GM19099 (cell line): Measurements from ENCODE around the gene FAM241B.

Source experiments
- POLR2A ChIP-seq: IDR thresholded peaks from 3 replicates; pipeline ENCODE4 v1.6.1; 2011; ENCODE audit warnings: low read depth; ENCODE audit not compliant: insufficient read length; ENCODE audit errors: extremely low read depth

FAM241B gene

GRCh38 chr10:69666756-69667155, 36.7 kb downstream of the FAM241B start:
- no peak for TF ChIP-seq POLR2A

- TF ChIP-seq POLR2A = no peak
Measured at GRCh38 chr10:69668721-69669120, 38.7 kb downstream of the FAM241B start.

DNA sequence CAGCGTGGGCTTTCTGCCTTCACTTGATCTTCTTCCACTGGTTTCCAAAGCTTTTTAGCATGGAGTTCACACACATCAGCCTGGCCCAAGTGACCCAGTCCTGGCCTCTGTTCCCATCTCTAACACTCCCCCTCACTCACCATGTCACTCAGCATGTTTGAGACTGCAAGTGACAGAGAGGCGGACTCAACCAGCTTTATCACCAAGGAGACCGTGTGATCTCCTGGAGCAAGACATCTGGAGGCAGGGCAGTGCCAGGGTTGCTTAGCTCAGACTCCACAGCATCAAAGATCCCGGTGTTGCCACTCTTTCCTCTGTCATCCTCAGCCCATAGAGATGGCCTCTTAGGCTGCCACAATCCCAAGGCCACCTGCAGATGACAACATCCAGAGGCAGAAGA, 39.4 kb downstream of the FAM241B start:
- TF ChIP-seq POLR2A = no peak

GRCh38 chr10:69673521-69673920, 43.5 kb downstream of the FAM241B start:
- no peak for TF ChIP-seq POLR2A

DNA sequence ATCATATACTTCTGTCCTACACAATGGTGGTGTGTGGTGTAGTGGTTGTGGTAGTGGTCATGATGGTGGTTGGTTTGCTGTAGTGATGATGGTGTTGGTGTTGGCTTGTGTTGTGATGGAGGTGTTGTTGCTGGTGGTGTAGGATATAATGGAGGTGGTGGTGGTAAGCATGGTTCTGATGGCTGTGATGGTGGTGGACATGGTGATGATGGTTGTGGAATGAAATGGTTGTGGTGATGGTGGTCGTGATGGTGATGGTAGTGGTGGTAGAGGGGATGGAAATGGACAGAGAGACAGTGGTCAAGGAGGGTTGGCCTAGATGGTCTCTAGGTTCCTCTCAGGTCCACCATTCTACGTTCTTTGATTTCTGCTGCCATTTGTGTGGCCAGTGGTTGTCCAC, 44.7 kb downstream of the FAM241B start:
- TF ChIP-seq POLR2A = no peak

DNA sequence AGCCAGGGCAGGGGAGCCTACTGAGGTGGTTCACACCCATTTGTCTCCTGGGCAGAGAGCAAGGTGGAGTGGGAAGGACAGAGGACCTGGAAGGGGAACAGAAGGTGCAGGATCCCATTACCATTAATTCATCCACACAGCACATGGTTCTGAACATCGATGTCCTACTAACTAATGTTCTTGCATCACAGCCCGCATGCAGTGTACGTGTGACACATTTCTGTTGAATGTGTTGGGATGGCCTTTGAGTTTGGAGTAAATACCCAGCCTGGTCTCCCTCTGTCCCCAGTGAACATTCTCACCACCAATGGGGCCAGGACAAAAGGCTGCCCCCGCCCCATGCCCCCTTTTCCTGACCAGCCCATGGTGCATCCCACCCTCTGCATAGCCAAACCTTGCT, 46.3 kb downstream of the FAM241B start:
- TF ChIP-seq POLR2A = no peak

- no peak for TF ChIP-seq POLR2A
Measured at GRCh38 chr10:69677985-69678654, 48.1 kb downstream of the FAM241B start.

DNA sequence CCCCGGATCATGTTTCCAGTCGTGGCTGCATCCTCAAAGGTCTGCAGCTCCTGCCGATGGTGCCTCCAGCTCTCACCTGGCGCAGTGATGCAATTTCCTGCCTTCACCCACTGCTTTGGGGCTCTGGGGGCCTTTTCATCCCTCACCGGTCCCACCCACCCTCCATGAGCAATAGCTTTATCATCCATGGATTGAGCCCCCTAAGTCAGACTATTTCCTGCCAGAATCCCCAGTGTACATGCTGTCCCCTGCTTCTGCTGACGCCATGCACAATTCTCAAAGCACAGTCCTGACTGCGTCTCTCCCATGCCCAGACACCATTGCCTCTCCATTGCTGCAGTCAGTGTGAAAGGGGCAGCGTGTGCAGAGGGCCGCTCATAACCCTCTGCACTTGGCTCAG, 49.7 kb downstream of the FAM241B start:
- no peak for TF ChIP-seq POLR2A

DNA sequence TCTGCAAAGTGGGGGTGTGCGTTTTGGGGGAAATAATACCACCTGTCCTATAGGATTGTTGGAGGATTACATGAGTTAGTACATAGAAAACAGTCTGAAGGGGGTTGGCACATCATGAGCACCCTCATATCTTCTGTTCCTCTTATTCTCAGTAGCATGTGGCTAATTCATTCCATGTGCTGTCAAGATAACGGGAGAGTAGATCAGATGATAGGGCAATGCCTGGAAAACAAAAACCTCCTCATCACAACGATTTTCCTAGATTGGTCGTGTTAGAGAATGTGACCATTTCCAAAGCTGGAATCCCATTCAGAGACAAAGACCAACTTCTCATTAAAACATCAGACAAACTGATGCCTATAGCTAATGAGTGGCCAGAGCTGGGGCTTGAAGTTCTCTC, 50.6 kb downstream of the FAM241B start:
- TF ChIP-seq POLR2A = no peak

GRCh38 chr10:69681436-69681835, 51.4 kb downstream of the FAM241B start:
- TF ChIP-seq POLR2A = no peak

DNA sequence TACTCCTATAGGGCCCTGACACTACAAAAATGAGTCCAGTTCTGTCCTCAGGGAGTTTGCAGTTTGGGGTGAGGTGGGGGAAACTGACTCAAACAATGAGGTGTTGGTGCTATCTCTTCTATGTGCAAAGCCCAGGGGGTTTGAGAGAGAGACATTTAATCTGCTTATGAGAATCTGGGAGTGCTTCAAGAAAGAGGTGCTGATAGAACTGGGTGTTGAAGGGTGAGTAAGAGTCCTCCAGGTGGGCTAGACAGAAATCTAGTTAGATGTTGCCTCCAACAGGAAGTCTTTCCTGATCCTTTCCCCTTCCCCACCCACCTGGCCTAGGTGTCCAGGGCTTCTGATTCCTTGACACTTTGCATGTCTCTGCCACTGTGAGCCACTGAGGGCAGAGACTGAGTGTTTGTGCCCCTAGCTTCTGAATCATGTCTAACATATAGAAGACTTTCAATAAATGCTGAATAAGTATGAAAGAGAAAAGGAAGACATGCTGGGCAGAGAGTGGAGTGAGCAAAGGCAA, 53.0 kb downstream of the FAM241B start:
- no peak for TF ChIP-seq POLR2A
